ENCODE data around the gene FAM216A. TPM values are rescaled to one million over a fixed set of nuclear protein-coding genes. Genes with fewer than 3 reads are reported as not detected.

Gene FAM216A
- total RNA-seq, 4 donors from 2014 or later, result 2.3 to 5.0 (median 3.2) TPM

- peak; percentile 77 to 99 (median 83) for TF ChIP-seq POLR2AphosphoS5 (IDR thresholded peaks at IDR 0.05)
- TF ChIP-seq POLR2A (IDR thresholded peaks at IDR 0.05), result peak; percentile 85 to 91
- TF ChIP-seq EP300 (IDR thresholded peaks at IDR 0.05), result no peak
- Histone ChIP-seq H3K4me1 (peaks cover 34% of the 10 kb centered on the region), H3K4me3 (peak within 1 kb of the TSS; percentile 73), H3K9me3 (no peaks in the 10 kb centered on the region), H3K27me3 (no peaks in the 10 kb centered on the region), H3K27ac (peak within 1 kb of the TSS; percentile 94), H3K36me3 (no peaks in the 10 kb centered on the region)
- 6% methylated on average over 59 of the region's 61 CpGs for WGBS
- DNase-seq (ENCODE audit: low spot score in 2 of 2), result peak; percentile 99
Observed at GRCh38 chr12:110501752-110502738, 33.4 kb downstream of the FAM216A start, which contains the start of the genes RAD9B and VPS29. RAD9B (plus strand) TSS chr12:110502331; CDS start chr12:110502338, 7 bp downstream. VPS29 (minus strand) TSS chr12:110502111; CDS start chr12:110502051, 60 bp downstream.

- Histone ChIP-seq H3K36me3 (no peaks in the 10 kb centered on the region), H3K4me1 (peaks cover 29% of the 10 kb centered on the region), H3K27ac (no peak overlapping the region), H3K9me3 (no peaks in the 10 kb centered on the region), H3K4me3 (no peak overlapping the region), H3K27me3 (no peaks in the 10 kb centered on the region)
- TF ChIP-seq POLR2A (IDR thresholded peaks at IDR 0.05) (no peak), CTCF (IDR thresholded peaks at IDR 0.05) (no peak), EP300 (IDR thresholded peaks at IDR 0.05) (no peak), POLR2AphosphoS5 (IDR thresholded peaks at IDR 0.05) (no peak)
- no peak for DNase-seq (ENCODE audit: low spot score in 2 of 2)
- 82% methylated on average over 1 of the region's 1 CpG for WGBS
Observed at GRCh38 chr12:110503432-110503831, 34.8 kb downstream of the FAM216A start.

- Histone ChIP-seq H3K36me3 (no peaks in the 10 kb centered on the region), H3K27me3 (no peaks in the 10 kb centered on the region), H3K4me1 (peaks cover 12% of the 10 kb centered on the region), H3K4me3 (no peak overlapping the region), H3K27ac (no peak overlapping the region), H3K9me3 (no peaks in the 10 kb centered on the region)
- 87% methylated on average over 3 of the region's 3 CpGs for WGBS
- TF ChIP-seq CTCF (IDR thresholded peaks at IDR 0.05), result no peak
- no peak for TF ChIP-seq EP300 (IDR thresholded peaks at IDR 0.05)
- TF ChIP-seq POLR2A (IDR thresholded peaks at IDR 0.05), result no peak
- no peak for DNase-seq (ENCODE audit: low spot score in 2 of 2)
Observed at GRCh38 chr12:110505332-110505731, 36.7 kb downstream of the FAM216A start.

GRCh38 chr12:110508071-110508586, 39.5 kb downstream of the FAM216A start:
- TF ChIP-seq CTCF (IDR thresholded peaks at IDR 0.05), result no peak
- no peak for TF ChIP-seq POLR2AphosphoS5 (IDR thresholded peaks at IDR 0.05)
- no peak for TF ChIP-seq EP300 (IDR thresholded peaks at IDR 0.05)
- TF ChIP-seq POLR2A (IDR thresholded peaks at IDR 0.05), result no peak

GRCh38 chr12:110513842-110514241, 45.2 kb downstream of the FAM216A start:
- no peak for DNase-seq (ENCODE audit: low spot score in 2 of 2)
- 70% methylated on average over 6 of the region's 6 CpGs for WGBS
- Histone ChIP-seq H3K36me3 (no peaks in the 10 kb centered on the region), H3K4me3 (no peak overlapping the region), H3K4me1 (peaks cover 6% of the 10 kb centered on the region), H3K9me3 (no peaks in the 10 kb centered on the region), H3K27me3 (no peaks in the 10 kb centered on the region), H3K27ac (no peak overlapping the region)
- TF ChIP-seq POLR2A (IDR thresholded peaks at IDR 0.05) (no peak), EP300 (IDR thresholded peaks at IDR 0.05) (no peak), CTCF (IDR thresholded peaks at IDR 0.05) (no peak), POLR2AphosphoS5 (IDR thresholded peaks at IDR 0.05) (no peak)

More at GRCh38 chr12:110508071-110508586, 39.5 kb downstream of the FAM216A start:
- no peak for DNase-seq (ENCODE audit: low spot score in 2 of 2)
- Histone ChIP-seq H3K36me3 (no peaks in the 10 kb centered on the region), H3K9me3 (no peaks in the 10 kb centered on the region), H3K4me1 (peaks cover 6% of the 10 kb centered on the region), H3K4me3 (no peak overlapping the region), H3K27ac (no peak overlapping the region), H3K27me3 (no peaks in the 10 kb centered on the region)
- 73% methylated on average over 4 of the region's 4 CpGs for WGBS
